Body of pancreas (tissue), 4 donors: ENCODE results near the gene EPHA4.

Source experiments
- CTCF ChIP-seq, 7 experiments: fragments of 450-650 bp in 4 of 7; fragments of 200-600 bp in 3 of 7; sonication (generic) in 3 of 7; IDR thresholded peaks; one replicate each; pipeline ENCODE4 v1.5.1; 2016 to 2019; ENCODE audit warnings: antibody characterized with exemption in 7 of 7
- POLR2A ChIP-seq, 3 donors: fragments of 450-650 bp; IDR thresholded peaks; one replicate each; pipeline ENCODE4 v1.6.1; 2016; ENCODE audit warnings: antibody characterized with exemption in 3 of 3, mild to moderate bottlenecking in 2 of 3

- no peak for TF ChIP-seq CTCF (IDR thresholded peaks at IDR 0.05)
- no peak for TF ChIP-seq POLR2A (IDR thresholded peaks at IDR 0.05)
Measured at GRCh38 chr2:221450280-221450679, 121.8 kb downstream of the EPHA4 start.
